Choroid plexus epithelial cell (primary cell): ENCODE data around the gene ASF1A.
A peak's percentile ranks its signal among the peaks of the same experiment; 100 is the strongest.

Experiments used
- DNase-seq: peaks from one replicate; pipeline ENCODE4 v3.0.0-alpha.2; 2010; ENCODE audit warnings: low read depth
- H3K4me3 ChIP-seq: 2 replicates; pipeline ENCODE4 v1.5.1; 2011; ENCODE audit warnings: low read depth, mild to moderate bottlenecking, control low read depth, low read length, moderate library complexity
- CTCF ChIP-seq: conservative IDR thresholded peaks from 2 replicates; pipeline ENCODE4 v1.5.1; 2011; ENCODE audit warnings: low read depth, mild to moderate bottlenecking, control low read depth, inconsistent platforms, low read length, moderate library complexity

The ASF1A gene

GRCh38 chr6:118908441-118908840, 14.5 kb downstream of the ASF1A start:
- peak; percentile 50 for DNase-seq
- no peak overlapping the region for H3K4me3 ChIP-seq
- TF ChIP-seq CTCF: no peak

- DNase-seq: no peak
- no peak overlapping the region for H3K4me3 ChIP-seq
- no peak for TF ChIP-seq CTCF
These were observed 18.7 kb downstream of the ASF1A start for GRCh38 chr6:118912646-118913045.

DNA sequence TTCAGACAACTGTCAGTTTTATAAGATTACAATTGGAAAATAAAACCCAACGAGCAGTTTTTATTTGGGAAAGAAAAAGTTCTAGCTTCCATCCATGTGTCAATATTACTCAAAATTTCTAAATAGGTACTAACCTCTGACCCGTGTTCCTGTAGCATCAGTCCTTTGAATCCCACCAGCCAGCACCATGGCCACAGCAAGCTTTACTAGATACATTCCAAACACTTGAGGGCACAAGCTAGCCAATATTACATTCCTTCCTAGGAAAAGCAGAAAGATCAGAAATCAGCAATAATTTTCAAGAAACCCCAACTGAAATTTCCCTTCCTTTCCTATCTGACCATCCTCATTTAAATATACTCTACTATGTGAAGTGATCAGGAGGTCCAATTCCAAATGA, 19.2 kb downstream of the ASF1A start:
- no peak for DNase-seq
- peak; percentile 3 for TF ChIP-seq CTCF
- H3K4me3 ChIP-seq: no peak overlapping the region

GRCh38 chr6:118914598-118914997, 20.6 kb downstream of the ASF1A start:
- DNase-seq: no peak
- H3K4me3 ChIP-seq: no peak overlapping the region
- no peak for TF ChIP-seq CTCF

DNA sequence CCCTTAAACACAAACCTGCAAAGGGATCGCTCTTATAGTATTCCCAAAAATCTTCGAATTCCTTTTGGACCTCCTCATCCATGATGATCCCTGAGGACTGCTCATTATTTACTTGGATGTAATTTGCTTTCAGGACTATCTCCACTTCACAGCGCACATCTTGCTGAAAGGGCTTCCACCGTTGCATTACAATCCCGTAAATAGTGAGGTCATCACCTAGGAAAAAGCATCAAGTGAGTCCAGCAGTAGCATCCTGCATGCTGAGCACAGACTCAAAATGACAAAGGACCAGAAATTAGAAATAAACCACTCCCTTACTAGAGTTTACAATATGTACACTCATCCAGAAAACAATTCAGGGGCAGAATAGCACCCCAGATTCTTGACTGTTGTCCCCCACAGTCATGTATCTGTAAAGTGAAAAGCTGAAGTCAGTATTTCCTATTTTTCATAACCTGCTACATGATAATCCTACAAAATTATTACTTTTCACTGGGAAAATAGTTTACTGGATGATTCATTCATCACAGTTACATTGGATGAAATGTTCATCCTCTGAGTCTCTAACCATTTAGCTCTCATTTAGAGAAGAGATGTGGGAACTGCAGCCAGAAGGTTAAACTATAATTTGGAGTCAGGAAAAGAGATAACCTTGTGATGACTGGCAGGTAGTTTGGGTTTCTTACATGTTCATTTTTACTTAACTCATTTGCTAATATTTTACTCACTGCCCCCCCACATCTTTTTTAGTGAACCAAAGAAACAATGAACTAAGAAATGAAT, 23.8 kb downstream of the ASF1A start:
- DNase-seq: no peak
- H3K4me3 ChIP-seq: no peak overlapping the region
- TF ChIP-seq CTCF: no peak

DNA sequence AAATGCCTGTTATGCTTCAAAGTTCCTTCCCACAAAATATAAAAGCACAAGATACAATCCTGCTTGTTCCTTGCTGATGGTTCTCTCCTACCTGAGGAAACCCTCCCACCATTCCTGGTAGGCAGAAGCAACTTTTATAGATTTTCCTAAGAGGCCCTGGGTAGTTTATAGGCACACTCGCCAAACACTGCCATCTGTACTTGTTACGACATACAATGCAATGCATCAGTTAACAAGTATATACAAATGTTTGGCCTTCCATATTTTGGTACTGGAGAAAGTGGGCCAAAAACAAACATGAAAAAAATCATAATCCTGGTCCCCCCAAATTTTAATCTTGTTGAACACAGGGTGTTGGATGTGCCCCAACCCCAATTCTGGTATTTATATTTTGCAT, 24.4 kb downstream of the ASF1A start:
- no peak for TF ChIP-seq CTCF
- DNase-seq: peak; percentile 12

DNA sequence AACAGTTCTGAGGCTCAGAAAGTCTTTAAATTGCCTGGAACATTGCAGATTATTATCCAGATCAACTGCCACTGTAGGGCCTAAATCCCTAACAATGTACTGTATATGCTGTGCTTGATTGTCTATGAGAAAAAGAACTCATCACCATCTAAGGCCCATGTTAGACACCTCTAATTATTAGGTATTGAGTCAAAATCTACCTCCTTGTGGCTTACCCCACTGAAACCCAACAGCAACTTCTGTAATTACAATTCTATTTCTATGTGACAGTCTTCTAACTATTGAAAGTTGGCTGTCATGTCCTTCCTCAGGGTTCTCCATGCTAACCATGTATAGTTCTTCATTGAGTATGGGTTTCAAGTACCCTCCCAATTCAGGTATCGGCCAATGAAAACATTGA, 27.1 kb downstream of the ASF1A start:
- no peak for TF ChIP-seq CTCF
- H3K4me3 ChIP-seq: no peak overlapping the region
- DNase-seq: no peak

More for the DNA sequence above, 24.4 kb downstream of the ASF1A start:
- no peak overlapping the region for H3K4me3 ChIP-seq
